ENCODE results near the gene ZNF608.

ZNF608 gene

GRCh38 chr5:124736082-124736804 lies 10.2 kb downstream of the ZNF608 start:
- DNase-seq = no peak

- DNase-seq = no peak
Observed at GRCh38 chr5:124735169-124735858, 11.1 kb downstream of the ZNF608 start.

GRCh38 chr5:124734574-124735168 lies 11.8 kb downstream of the ZNF608 start:
- no peak for DNase-seq

GRCh38 chr5:124733329-124733650 lies 13.1 kb downstream of the ZNF608 start:
- DNase-seq = no peak

- DNase-seq = no peak
Observed at GRCh38 chr5:124732428-124733328, 13.8 kb downstream of the ZNF608 start.

- no peak for DNase-seq
Observed at GRCh38 chr5:124730381-124730780, 16.1 kb downstream of the ZNF608 start.

GRCh38 chr5:124729720-124730359 lies 16.6 kb downstream of the ZNF608 start:
- no peak for DNase-seq

GRCh38 chr5:124728968-124729332 lies 17.5 kb downstream of the ZNF608 start:
- no peak for DNase-seq

- DNase-seq = no peak
Observed at GRCh38 chr5:124728331-124728967, 18.0 kb downstream of the ZNF608 start.

- DNase-seq = no peak
Observed at GRCh38 chr5:124726631-124727362, 19.6 kb downstream of the ZNF608 start.

- DNase-seq = no peak
Observed at GRCh38 chr5:124725622-124726258, 20.7 kb downstream of the ZNF608 start.

- DNase-seq = no peak
Observed at GRCh38 chr5:124725040-124725434, 21.4 kb downstream of the ZNF608 start.

- DNase-seq = no peak
Observed at GRCh38 chr5:124724357-124725039, 21.9 kb downstream of the ZNF608 start.

GRCh38 chr5:124721229-124721735 lies 25.2 kb downstream of the ZNF608 start:
- no peak for DNase-seq

GRCh38 chr5:124720593-124720992 lies 25.8 kb downstream of the ZNF608 start:
- no peak for DNase-seq

- DNase-seq = no peak
Observed at GRCh38 chr5:124719113-124719967, 27.1 kb downstream of the ZNF608 start.

- DNase-seq = no peak
Observed at GRCh38 chr5:124718380-124718789, 28.1 kb downstream of the ZNF608 start.

- DNase-seq = no peak
Observed at GRCh38 chr5:124716169-124716568, 30.3 kb downstream of the ZNF608 start.

- DNase-seq = no peak
Observed at GRCh38 chr5:124714910-124715309, 31.5 kb downstream of the ZNF608 start.
